GM12872 (cell line): Measurements from ENCODE around the gene GP5.

ENCODE experiments used
- CTCF ChIP-seq: IDR thresholded peaks from 3 replicates; pipeline ENCODE4 v1.5.1; 2011; ENCODE audit warnings: low read depth, mild to moderate bottlenecking, low read length, moderate library complexity; ENCODE audit not compliant: insufficient read depth

GP5 gene

DNA sequence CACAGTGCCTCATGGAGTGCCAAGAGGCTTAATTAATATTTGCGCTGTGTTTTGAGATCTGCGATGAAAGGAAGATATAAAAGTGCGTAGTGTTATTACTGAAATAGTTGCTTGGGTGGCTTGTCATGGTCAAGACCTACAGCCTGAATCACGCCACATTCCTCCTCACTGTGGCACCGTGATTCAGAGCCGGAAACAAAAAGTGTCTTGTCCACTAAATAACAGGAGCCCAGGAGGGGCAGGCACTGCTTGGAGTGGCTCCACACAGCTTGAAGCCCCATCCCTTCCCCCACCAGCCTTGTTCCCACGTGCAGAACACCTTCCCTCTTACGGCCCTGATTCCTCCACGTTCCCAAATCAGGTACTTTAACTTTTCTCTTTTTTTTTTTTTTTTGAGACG, 28.3 kb downstream of the GP5 start:
- no peak for TF ChIP-seq CTCF

GRCh38 chr3:194369522-194370279, 29.4 kb downstream of the GP5 start, which contains the start of gene LRRC15:
TSS of gene LRRC15 (minus strand) at chr3:194369743. CDS start at chr3:194361043, 8,700 bp downstream.
- no peak for TF ChIP-seq CTCF

DNA sequence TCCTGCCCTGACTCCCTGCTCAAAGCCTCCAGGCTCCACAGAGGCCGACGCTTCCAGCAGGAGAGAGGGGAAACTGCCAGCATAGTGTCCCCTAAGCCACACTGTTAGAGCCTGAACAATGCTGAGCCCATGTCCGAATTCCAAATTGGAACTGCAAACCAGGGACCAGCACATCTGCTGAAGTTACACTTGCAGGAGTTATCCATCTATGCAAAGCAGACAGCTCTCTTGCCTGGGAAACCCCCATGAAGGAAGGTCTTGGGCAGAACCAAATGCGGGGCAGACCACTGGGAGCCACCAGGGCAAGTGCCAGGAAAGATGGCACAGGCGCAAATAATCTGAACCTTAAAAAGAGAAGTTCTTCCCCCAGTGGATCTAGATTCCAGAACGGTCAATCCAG, 30.1 kb downstream of the GP5 start:
- no peak for TF ChIP-seq CTCF

DNA sequence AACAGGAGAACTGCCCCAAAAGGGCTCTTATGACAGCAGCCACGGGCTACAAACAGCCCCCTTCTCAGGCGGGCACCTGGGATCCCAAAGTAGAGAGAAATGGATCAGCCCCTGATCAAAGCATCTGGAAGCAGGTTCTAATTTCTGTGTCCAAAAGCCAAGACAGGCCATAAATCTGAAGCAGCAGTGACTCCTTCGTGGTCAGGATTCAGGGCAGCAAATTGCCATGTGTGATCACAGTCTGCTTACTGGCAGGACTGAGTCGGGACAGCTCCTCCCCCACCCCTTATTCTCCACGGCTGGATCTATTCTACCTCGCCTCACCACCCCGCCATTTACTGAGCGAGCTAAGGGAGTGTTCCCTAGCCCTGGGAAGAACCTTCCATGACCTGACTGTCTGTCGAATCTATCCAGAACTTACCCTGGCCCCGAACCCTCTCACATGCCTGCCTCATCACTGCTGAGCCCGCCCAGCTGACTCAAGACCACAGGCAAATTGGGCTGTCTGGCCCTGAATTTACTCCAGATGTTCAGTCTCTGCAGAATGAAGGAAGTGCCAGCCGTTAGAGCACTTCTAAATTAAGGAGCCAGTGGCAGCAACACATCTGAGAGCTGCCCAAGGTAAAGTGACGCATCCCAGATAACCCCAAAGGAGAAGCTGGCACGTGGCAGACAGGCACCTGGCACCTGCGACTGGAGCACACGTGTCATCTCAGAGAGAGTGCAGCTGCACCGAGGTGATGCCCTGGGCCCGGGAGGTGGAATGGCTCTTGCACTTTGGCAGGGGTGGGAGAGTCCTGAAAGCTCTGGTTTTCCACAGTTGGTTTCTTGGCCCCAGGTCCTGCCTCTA, 30.8 kb downstream of the GP5 start:
- no peak for TF ChIP-seq CTCF

GRCh38 chr3:194365978-194366490, 33.0 kb downstream of the GP5 start:
- no peak for TF ChIP-seq CTCF

DNA sequence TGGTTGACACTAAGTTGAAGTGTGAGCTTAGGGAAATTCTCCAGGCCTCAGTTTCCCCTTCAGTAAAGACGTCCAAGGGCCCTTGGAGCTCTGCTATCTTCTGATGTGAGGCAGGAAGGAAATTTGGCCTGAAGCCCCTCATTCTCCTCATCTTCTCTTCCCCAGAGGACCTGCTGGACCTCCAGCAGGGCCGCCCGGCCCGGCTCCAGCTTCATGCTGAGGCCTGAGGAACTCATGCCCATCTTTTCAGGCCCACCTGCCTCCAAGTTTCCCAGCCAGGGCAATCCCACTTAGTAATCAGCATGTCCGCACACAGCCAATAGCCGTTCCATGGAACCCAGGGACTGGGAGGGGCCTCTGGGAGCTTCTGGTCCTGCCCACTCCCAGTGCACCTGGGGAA, 33.5 kb downstream of the GP5 start:
- TF ChIP-seq CTCF: no peak
